HFF-Myc (cell line): Measurements from ENCODE around the gene TNPO1.

Experiments used
- DNase-seq: peaks from one replicate; pipeline ENCODE4 v3.0.0-alpha.2; 2011; ENCODE audit warnings: low read depth; ENCODE audit errors: extremely low read depth
- H3K4me3 ChIP-seq: replicated peaks from 2 replicates; pipeline ENCODE4 v1.5.1; 2011; ENCODE audit warnings: low read depth, mild to moderate bottlenecking, control low read depth, low read length
- CTCF ChIP-seq: IDR thresholded peaks from 2 replicates; pipeline ENCODE4 v1.5.1; 2012; ENCODE audit warnings: mild to moderate bottlenecking, low read depth, low read length, control low read depth; ENCODE audit errors: missing control alignments

TNPO1 gene

DNA sequence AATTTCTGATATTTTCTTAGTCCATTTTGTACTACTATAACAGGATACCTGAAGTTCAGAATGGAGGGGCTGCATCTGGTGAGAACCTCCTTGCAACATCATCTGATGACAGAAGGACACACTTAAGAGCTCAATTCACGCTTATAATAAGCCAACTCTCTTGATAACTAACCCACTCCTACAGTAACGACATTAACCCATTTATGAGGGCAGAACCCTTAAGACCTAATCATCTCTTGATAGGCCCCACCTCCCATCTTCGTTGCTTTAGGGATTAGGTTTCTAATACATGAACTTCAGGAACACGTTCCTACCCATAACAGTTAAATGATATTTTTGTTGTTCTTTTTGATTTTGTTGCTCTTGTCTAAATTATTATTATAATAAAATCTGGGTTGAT lies 69.4 kb downstream of the TNPO1 start:
- H3K4me3 ChIP-seq: no peak overlapping the region
- no peak for DNase-seq
- no peak for TF ChIP-seq CTCF

DNA sequence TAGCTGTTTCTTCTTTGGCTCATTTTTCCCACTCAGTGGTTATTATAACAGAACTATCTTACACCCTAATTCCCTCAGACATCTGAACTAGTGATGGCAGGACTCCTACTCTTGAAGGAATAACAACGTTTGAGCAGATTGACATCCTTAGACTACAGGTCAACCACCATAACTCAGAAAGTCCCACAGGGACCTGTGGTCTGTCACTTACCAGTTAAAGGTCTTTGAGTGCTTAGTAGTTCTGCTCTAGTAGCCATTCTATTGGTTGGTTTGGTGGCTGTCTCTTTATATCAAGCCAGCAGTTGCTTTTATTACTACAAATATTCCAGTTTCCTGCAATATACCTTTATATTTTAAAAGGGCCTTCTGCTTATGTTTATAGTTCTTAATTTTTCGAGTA lies 72.1 kb downstream of the TNPO1 start:
- TF ChIP-seq CTCF: no peak
- H3K4me3 ChIP-seq: no peak overlapping the region
- no peak for DNase-seq

DNA sequence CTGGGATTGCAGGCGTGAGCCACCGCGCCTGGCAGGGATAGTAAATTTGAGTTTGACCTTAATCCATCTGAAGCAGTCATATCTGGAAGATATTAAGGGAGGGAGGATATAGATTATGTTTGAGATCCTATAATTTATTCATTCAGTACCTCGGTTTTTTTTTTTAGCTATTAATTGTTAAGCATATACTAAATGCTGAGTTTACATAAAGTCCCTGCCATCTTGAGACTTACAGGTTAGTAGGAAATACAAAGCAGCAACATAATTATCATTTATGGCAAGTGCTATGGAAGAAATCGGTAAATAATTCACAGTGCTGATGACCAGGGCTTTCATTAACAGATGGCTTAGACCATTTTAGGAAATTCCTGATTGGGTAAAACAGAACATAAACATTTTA lies 72.9 kb downstream of the TNPO1 start:
- H3K4me3 ChIP-seq: no peak overlapping the region
- no peak for TF ChIP-seq CTCF
- no peak for DNase-seq

GRCh38 chr5:72892846-72893245 lies 76.4 kb downstream of the TNPO1 start:
- DNase-seq: no peak
- no peak for TF ChIP-seq CTCF

DNA sequence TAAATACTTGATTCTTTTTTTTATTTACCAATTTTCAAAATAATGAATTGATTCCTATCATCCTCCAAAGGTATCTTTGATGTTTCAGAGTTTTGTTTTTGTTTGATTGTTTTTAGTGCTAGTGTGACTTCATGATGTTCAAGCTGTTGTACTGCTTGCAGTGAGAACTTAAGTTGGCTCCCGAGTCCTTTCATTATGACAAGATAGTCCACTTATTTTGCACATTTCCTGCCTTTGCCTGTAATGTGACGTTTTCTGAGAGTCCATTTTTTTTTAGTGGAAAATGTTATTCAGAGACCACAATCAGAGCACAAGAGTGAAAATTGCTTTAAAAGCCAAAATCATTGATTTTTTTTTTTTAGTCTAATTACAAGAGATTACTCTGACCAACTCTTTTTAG lies 79.3 kb downstream of the TNPO1 start:
- no peak overlapping the region for H3K4me3 ChIP-seq
- no peak for TF ChIP-seq CTCF
- DNase-seq: no peak

More at GRCh38 chr5:72892846-72893245, 76.4 kb downstream of the TNPO1 start:
- no peak overlapping the region for H3K4me3 ChIP-seq

DNA sequence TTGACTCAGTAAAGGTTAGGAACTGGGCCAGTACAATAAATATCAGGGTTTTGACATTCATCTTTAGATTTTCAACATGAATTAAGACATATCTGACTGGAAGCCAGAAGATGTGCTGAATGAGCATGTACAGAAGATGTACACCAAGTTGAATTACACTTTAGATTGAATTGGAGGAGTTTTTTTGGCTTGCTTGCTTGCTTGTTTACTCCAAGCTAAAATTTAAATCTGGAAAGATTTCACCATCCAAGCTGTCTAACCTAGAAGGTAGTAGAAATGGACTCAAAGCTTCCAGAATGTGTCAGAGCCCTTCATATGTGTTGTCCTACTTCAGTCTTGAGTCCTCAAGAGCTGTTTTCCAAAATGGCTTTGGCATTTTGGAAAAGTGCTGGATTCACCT lies 90.3 kb downstream of the TNPO1 start:
- H3K4me3 ChIP-seq: no peak overlapping the region
- TF ChIP-seq CTCF: no peak
- no peak for DNase-seq

- no peak overlapping the region for H3K4me3 ChIP-seq
- TF ChIP-seq CTCF: no peak
- DNase-seq: peak; percentile 24
Measured at GRCh38 chr5:72908664-72909063, 92.2 kb downstream of the TNPO1 start.
